ENCODE results near the gene OPCML.

Gene OPCML

DNA sequence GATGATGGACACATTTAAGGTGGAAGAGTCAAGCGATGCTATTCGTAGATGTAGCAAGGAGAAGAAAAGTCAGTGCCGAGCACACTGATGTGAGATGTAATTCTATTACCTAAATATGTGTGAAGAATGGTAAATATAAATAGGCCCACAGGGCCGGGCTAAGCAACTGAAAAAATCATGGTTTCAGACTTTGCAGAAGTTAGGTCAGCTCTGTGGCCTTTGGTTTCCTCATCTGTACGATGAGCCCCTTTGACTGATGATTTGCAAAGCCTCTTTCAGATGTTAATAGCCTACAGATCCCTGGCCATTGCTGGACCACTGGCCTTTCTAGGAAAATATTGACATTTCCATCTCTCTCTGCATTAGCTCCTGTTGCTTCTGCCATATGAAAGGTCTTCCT is 570.8 kb downstream of the OPCML start:
- Histone ChIP-seq H3K9ac (no peak overlapping the region), H3K27ac (no peak overlapping the region), H3K4me3 (IDR thresholded peaks at IDR 0.05; ENCODE audit: insufficient read depth, low read depth, low read length) (no peak overlapping the region), H4K20me1 (ENCODE audit: insufficient read depth) (no peaks in the 10 kb centered on the region), H3K79me2 (ENCODE audit: insufficient read depth, low read depth) (no peaks in the 10 kb centered on the region), H3K36me3 (ENCODE audit: insufficient read depth) (no peaks in the 10 kb centered on the region), H3K4me1 (ENCODE audit: low read depth, poor library complexity, severe bottlenecking) (no peaks in the 10 kb centered on the region), H2AFZ (ENCODE audit: low read depth) (no peak overlapping the region), H3K4me2 (no peak overlapping the region), H3K27me3 (ENCODE audit: insufficient read depth, low read depth) (no peaks in the 10 kb centered on the region)
- TF ChIP-seq, protein P1, sequence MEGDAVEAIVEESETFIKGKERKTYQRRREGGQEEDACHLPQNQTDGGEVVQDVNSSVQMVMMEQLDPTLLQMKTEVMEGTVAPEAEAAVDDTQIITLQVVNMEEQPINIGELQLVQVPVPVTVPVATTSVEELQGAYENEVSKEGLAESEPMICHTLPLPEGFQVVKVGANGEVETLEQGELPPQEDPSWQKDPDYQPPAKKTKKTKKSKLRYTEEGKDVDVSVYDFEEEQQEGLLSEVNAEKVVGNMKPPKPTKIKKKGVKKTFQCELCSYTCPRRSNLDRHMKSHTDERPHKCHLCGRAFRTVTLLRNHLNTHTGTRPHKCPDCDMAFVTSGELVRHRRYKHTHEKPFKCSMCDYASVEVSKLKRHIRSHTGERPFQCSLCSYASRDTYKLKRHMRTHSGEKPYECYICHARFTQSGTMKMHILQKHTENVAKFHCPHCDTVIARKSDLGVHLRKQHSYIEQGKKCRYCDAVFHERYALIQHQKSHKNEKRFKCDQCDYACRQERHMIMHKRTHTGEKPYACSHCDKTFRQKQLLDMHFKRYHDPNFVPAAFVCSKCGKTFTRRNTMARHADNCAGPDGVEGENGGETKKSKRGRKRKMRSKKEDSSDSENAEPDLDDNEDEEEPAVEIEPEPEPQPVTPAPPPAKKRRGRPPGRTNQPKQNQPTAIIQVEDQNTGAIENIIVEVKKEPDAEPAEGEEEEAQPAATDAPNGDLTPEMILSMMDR (conservative IDR thresholded peaks at IDR 0.05; ENCODE audit: low read depth, low read length), result no peak

DNA sequence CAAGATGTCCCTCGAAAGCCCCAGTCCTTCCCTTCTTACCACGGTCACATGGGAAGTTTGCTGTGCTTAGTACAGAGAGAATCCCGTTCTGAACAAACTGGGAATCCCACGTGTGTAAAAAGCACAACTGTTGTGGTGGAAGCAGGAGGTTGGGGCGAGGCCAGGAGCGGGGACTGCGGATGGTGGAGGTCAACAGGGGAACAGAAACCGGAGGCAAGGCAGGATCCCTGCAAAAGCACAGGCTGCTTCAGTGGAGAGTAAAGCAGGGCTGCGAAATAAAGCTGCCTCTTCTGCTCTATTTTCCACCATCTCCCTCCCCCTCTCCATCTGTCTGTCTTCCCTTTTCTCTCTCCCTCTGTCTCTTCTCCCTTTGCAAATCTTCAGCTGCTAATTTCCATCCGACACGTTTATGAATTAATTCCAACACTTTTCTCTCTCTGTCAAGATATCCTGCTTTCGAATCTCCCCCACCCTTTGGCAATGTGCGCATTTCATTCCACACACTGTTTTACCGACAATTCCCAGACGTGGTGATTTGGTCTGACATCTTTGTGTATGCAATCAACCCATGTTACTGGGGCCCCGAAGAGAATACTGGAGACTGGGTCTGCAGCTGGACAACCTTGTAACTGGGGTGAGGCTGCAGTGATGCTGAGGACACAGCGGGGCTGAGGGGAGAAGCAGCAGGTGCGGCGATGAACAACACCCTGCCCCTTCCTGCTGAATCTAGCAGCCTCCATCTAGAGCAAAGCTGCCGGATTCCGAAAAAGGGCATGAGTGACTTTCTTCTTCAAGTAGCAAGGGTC is 571.8 kb downstream of the OPCML start:
- H3K4me3 ChIP-seq (IDR thresholded peaks at IDR 0.05; ENCODE audit: insufficient read depth, low read depth, low read length), result no peak overlapping the region
- no peak overlapping the region for H3K4me2 ChIP-seq
- no peaks in the 10 kb centered on the region for H4K20me1 ChIP-seq (ENCODE audit: insufficient read depth)
- no peaks in the 10 kb centered on the region for H3K79me2 ChIP-seq (ENCODE audit: insufficient read depth, low read depth)
- H3K27ac ChIP-seq, result no peak overlapping the region
- H3K36me3 ChIP-seq (ENCODE audit: insufficient read depth), result no peaks in the 10 kb centered on the region
- TF ChIP-seq, protein P1 (conservative IDR thresholded peaks at IDR 0.05; ENCODE audit: low read depth, low read length), result no peak
- no peak overlapping the region for H2AFZ ChIP-seq (ENCODE audit: low read depth)
- H3K9ac ChIP-seq, result no peak overlapping the region
- H3K4me1 ChIP-seq (ENCODE audit: low read depth, poor library complexity, severe bottlenecking), result no peaks in the 10 kb centered on the region
- no peaks in the 10 kb centered on the region for H3K27me3 ChIP-seq (ENCODE audit: insufficient read depth, low read depth)

DNA sequence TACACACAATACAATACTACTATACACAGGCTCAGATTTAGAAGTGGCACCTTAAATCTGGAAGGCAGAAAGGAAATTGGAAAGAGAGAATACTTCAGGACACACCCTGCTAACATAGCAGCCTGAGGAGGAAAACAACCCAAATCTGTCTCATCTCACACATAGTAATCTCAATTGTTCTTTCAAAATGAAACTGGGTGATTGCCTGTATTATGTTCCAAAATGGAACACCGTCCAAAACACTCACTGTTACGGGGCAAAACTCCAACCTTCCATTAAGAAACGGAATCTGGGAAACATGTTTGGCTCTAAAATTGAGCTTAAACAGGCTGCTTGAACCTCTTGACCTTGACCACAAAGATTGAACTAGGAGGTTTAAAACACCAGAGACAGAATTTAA is 572.6 kb downstream of the OPCML start:
- no peaks in the 10 kb centered on the region for H3K27me3 ChIP-seq (ENCODE audit: insufficient read depth, low read depth)
- H3K4me1 ChIP-seq (ENCODE audit: low read depth, poor library complexity, severe bottlenecking), result no peaks in the 10 kb centered on the region
- no peak overlapping the region for H3K9ac ChIP-seq
- TF ChIP-seq, protein P1 (conservative IDR thresholded peaks at IDR 0.05; ENCODE audit: low read depth, low read length), result no peak
- no peak overlapping the region for H3K27ac ChIP-seq
- H3K79me2 ChIP-seq (ENCODE audit: insufficient read depth, low read depth), result no peaks in the 10 kb centered on the region
- no peak overlapping the region for H3K4me2 ChIP-seq
- H3K36me3 ChIP-seq (ENCODE audit: insufficient read depth), result no peaks in the 10 kb centered on the region
- no peak overlapping the region for H3K4me3 ChIP-seq (IDR thresholded peaks at IDR 0.05; ENCODE audit: insufficient read depth, low read depth, low read length)
- H4K20me1 ChIP-seq (ENCODE audit: insufficient read depth), result no peaks in the 10 kb centered on the region
- H2AFZ ChIP-seq (ENCODE audit: low read depth), result no peak overlapping the region

DNA sequence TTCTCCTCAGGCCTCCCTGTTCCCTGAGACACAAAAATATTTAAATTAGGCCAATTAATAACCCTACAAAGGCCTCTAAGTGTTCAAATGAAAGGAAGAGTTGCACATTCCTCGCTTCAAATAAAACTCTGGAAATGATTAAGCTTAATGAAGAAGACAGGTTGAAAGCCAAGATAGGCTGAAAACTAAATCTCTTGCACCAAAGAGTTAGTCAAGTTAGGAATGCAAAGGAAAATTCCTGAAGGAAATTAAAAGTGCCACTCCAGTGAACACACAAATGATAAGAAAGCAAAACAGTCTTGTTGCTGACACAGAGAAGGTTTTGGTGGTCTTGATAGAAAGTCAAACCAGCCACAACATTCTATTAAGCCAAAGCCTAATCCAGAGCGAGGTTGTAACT is 574.4 kb downstream of the OPCML start:
- Histone ChIP-seq H3K4me1 (ENCODE audit: low read depth, poor library complexity, severe bottlenecking) (no peaks in the 10 kb centered on the region), H3K9ac (no peak overlapping the region), H3K79me2 (ENCODE audit: insufficient read depth, low read depth) (no peaks in the 10 kb centered on the region), H4K20me1 (ENCODE audit: insufficient read depth) (no peaks in the 10 kb centered on the region), H3K27me3 (ENCODE audit: insufficient read depth, low read depth) (no peaks in the 10 kb centered on the region), H3K36me3 (ENCODE audit: insufficient read depth) (no peaks in the 10 kb centered on the region), H2AFZ (ENCODE audit: low read depth) (no peak overlapping the region), H3K27ac (no peak overlapping the region), H3K4me2 (no peak overlapping the region), H3K4me3 (IDR thresholded peaks at IDR 0.05; ENCODE audit: insufficient read depth, low read depth, low read length) (no peak overlapping the region)
- TF ChIP-seq, protein P1 (conservative IDR thresholded peaks at IDR 0.05; ENCODE audit: low read depth, low read length), result no peak

Data from KMS-11 (cell line).